H1 (cell line): ENCODE results near the gene CDC73.

Experiments
- CREB1 ChIP-seq: IDR thresholded peaks from 2 replicates; pipeline ENCODE4 v1.6.1; 2012; ENCODE audit warnings: inconsistent platforms
- CTCF ChIP-seq, 3 experiments: IDR thresholded peaks; 1 replicate in 2 of 3; 2 replicates in 1 of 3; pipeline versions ENCODE4 v1.5.1 to v1.6.1; 2011; ENCODE audit warnings: low read length in 3 of 3, mild to moderate bottlenecking in 3 of 3, inconsistent platforms in 2 of 3, low read depth in 1 of 3, moderate library complexity in 1 of 3; ENCODE audit not compliant: insufficient read depth in 1 of 3; ENCODE audit errors: control extremely low read depth in 1 of 3
- GTF2F1 ChIP-seq: IDR thresholded peaks from 2 replicates; pipeline ENCODE4 v1.6.1; 2012; ENCODE audit warnings: low read depth, low read length, improper control_type of control experiment, borderline replicate concordance
- JUN ChIP-seq: IDR thresholded peaks from 2 replicates; pipeline ENCODE4 v1.6.1; 2011; ENCODE audit warnings: low read depth, mild to moderate bottlenecking, improper control_type of control experiment, low read length
- MAFK ChIP-seq: IDR thresholded peaks from 2 replicates; pipeline ENCODE4 v1.6.1; 2012; ENCODE audit warnings: low read depth, mild to moderate bottlenecking, improper control_type of control experiment, low read length
- ZNF274 ChIP-seq: IDR thresholded peaks from 2 replicates; pipeline ENCODE4 v1.7.0; 2012; ENCODE audit warnings: low read length, borderline replicate concordance; ENCODE audit errors: extremely low read depth

- TF ChIP-seq ZNF274 = no peak
- TF ChIP-seq CTCF (IDR thresholded peaks at IDR 0.05; ENCODE audit: control extremely low read depth in 1 of 3, insufficient read depth in 1 of 3, low read depth in 1 of 3, low read length in 3 of 3) = no peak
- TF ChIP-seq MAFK = no peak
- no peak for TF ChIP-seq JUN
- TF ChIP-seq GTF2F1 = no peak
- TF ChIP-seq CREB1 = no peak
Measured at GRCh38 chr1:193278968-193279367, 157.1 kb downstream of the CDC73 start.
